Vagina (tissue), 2 donors: ENCODE results near the gene PLPP1.

Source experiments
- CTCF ChIP-seq, 3 experiments: fragments of 450-650 bp in 2 of 3; fragments of 200-600 bp in 1 of 3; sonication (generic) in 1 of 3; IDR thresholded peaks; one replicate each; pipeline ENCODE4 v1.5.1; 2017 to 2019; ENCODE audit warnings: antibody characterized with exemption in 3 of 3, mild to moderate bottlenecking in 2 of 3, moderate library complexity in 2 of 3
- POLR2A ChIP-seq, 2 donors: fragments of 450-650 bp; IDR thresholded peaks; one replicate each; pipeline ENCODE4 v1.6.1; 2017; ENCODE audit warnings: antibody characterized with exemption in 2 of 2, mild to moderate bottlenecking in 2 of 2, moderate library complexity in 2 of 2
- POLR2AphosphoS5 ChIP-seq, 2 donors: sonication (generic); formaldehyde crosslinking; IDR thresholded peaks; one replicate each; pipeline ENCODE4 v1.9.0; 2017; ENCODE audit warnings: antibody characterized with exemption in 2 of 2, mild to moderate bottlenecking in 2 of 2, low read depth in 1 of 2; ENCODE audit not compliant: insufficient read depth in 1 of 2

DNA sequence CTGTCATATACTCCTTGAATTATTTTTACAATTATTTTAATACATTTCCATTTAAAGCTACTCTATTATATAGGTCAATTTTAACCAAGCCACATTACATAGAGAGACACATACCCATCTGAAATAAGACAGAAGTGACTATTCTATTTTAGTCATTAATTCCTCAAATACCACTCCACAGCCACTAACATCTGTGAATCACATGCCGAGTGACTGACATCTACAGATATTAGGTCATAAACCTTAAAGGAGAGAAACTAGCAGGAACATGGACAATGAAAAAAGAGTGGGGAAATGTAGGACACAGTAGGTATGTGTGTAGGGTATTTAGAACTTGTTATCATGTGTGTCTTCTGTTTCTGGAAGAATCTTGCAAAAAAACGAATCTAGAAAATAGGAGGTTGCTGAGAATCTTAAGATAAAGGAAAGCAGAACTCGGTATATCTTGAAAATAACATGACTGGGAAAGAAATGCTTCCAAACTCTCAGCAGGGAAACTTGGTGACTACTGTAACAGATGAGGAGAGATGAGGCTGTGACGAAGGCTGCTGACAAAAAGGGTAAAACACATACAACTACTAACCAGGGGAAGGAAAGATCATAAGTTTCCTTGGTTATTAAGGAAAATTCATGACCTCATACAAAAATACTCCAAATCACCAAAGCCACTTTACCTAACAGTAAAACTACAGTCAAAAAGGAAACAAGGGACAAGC is 84.6 kb downstream of the PLPP1 start:
- TF ChIP-seq CTCF (IDR thresholded peaks at IDR 0.05), result no peak
- TF ChIP-seq POLR2A (IDR thresholded peaks at IDR 0.05), result no peak
- no peak for TF ChIP-seq POLR2AphosphoS5 (IDR thresholded peaks at IDR 0.05; ENCODE audit: insufficient read depth in 1 of 2, low read depth in 1 of 2)
